Panc1 (cell line): ENCODE measurements around the gene GDF7. TPM values are rescaled to one million over a fixed set of nuclear protein-coding genes. Genes with fewer than 3 reads are reported as not detected.

Experiments
- ATAC-seq: fragments of 200-7000 bp; cut with Tn5 transposase; 2 replicates; pipeline ENCODE4 v1.9.1; 2020; ENCODE audit warnings: mild to moderate bottlenecking, moderate library complexity
- BruUV-seq: library from RNA; stranded (reverse); fragments of 400-500 nt; replicated peaks from 2 replicates; lab custom pipeline; 2021; lab: Mats Ljungman, UMichigan
- CTCF ChIA-PET: fragments of 300-600 bp; sonication (Branson Sonifier 250); formaldehyde crosslinking; loops from one replicate; lab custom pipeline; 2022; ENCODE audit warnings: antibody characterized with exemption; lab: Charles Lee
- POLR2A ChIA-PET: fragments of 300-600 bp; sonication (Branson Sonifier 250); formaldehyde crosslinking; loops from one replicate; lab custom pipeline; 2022; ENCODE audit warnings: antibody characterized with exemption; lab: Charles Lee
- DNase-seq: peaks from one replicate; pipeline ENCODE4 v3.0.0-alpha.2; 2010; ENCODE audit warnings: low read depth, low spot score
- H3K27ac ChIP-seq: 2 replicates; pipeline ENCODE4 v1.5.1; 2011; ENCODE audit warnings: mild to moderate bottlenecking, low read length, inconsistent platforms
- H3K27me3 ChIP-seq: fragments of 200-500 bp; sonication (Bioruptor generic); 2 replicates; pipeline ENCODE4 v1.6.0; 2014; ENCODE audit warnings: low read length, inconsistent platforms; ENCODE audit not compliant: control insufficient read depth, insufficient read depth
- H3K36me3 ChIP-seq: fragments of 200-500 bp; sonication (Bioruptor generic); 2 replicates; pipeline ENCODE4 v1.5.1; 2014; ENCODE audit warnings: inconsistent platforms, mild to moderate bottlenecking, low read length, moderate library complexity; ENCODE audit not compliant: control insufficient read depth, insufficient read depth
- H3K4me1 ChIP-seq: 2 replicates; pipeline ENCODE4 v1.5.1; 2011; ENCODE audit warnings: inconsistent platforms, mild to moderate bottlenecking, low read length, moderate library complexity; ENCODE audit not compliant: control insufficient read depth, insufficient read depth
- H3K4me3 ChIP-seq, 2 experiments: 2 replicates each; pipeline ENCODE4 v1.5.1; 2011 to 2012; ENCODE audit warnings: low read depth in 2 of 2, low read length in 2 of 2, mild to moderate bottlenecking in 2 of 2, inconsistent platforms in 1 of 2, moderate library complexity in 1 of 2
- H3K9me3 ChIP-seq: fragments of 200-500 bp; sonication (Bioruptor generic); 2 replicates; pipeline ENCODE4 v1.5.1; 2014; ENCODE audit warnings: low read depth, mild to moderate bottlenecking, inconsistent platforms, low read length, moderate library complexity; ENCODE audit not compliant: control insufficient read depth, insufficient read depth
- POLR2AphosphoS5 ChIP-seq: IDR thresholded peaks from 2 replicates; pipeline ENCODE4 v1.6.1; 2012; ENCODE audit warnings: mild to moderate bottlenecking, low read depth, low read length, moderate library complexity
- SIN3A ChIP-seq: IDR thresholded peaks from 2 replicates; pipeline ENCODE4 v1.6.1; 2012; ENCODE audit warnings: low read depth, mild to moderate bottlenecking, low read length, moderate library complexity, borderline replicate concordance; ENCODE audit not compliant: insufficient read depth
- TCF7L2 ChIP-seq: IDR thresholded peaks from 2 replicates; pipeline ENCODE4 v1.6.1; 2011; ENCODE audit warnings: mild to moderate bottlenecking, low read depth, low read length, inconsistent platforms
- in situ Hi-C: cut with HindIII; loops from 2 replicates; pipeline ENCODE4 v1.10.0; 2016; ENCODE audit warnings: low sequenced_read_pairs, low pct_unique_long_range_greater_than_20kb
- intact Hi-C: fragments of 100-400 bp; cut with micrococcal nuclease; formaldehyde crosslinking; loops from one replicate; pipeline ENCODE4 v1.10.0; 2022; ENCODE audit not compliant: unreplicated experiment
- total RNA-seq: library from RNA; stranded (reverse); gene quantifications from one replicate; pipeline ENCODE4 v1.2.1, GENCODE V29; 2021; ENCODE audit not compliant: unreplicated experiment
- TF ChIP-seq, protein P1 (sequence below), 2 experiments: IDR thresholded peaks; 2 replicates each; pipeline ENCODE4 v1.6.1; 2011 to 2012; ENCODE audit warnings: low read depth in 2 of 2, control low read depth in 1 of 2, low read length in 1 of 2, mild to moderate bottlenecking in 1 of 2, moderate library complexity in 1 of 2; ENCODE audit not compliant: insufficient read depth in 1 of 2
- TF ChIP-seq, protein P2 (sequence below): fragments of 450-650 bp; IDR thresholded peaks from 2 replicates; pipeline ENCODE4 v1.5.1; 2017; ENCODE audit warnings: mild to moderate bottlenecking

Gene GDF7
- total RNA-seq, 1 experiment from 2014 or later, result not detected

DNA sequence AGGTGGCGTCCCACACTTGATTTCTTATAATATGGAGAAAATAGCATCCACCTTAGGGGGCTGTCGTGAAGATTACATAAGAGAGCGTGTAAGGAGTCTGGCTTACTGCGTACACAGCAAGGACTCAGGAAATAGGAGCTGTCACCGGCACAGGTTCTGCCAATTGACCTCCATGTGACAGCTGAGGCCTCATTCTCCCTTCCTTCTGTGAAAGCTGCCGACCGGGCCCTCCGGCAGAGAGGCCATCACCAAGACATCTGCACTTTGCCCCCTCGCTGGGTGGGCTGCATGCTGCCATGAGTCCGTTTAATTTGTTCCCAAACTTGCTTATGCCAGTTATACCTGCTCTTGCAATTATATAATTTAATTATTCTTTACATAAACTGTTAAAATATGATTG is 43.7 kb upstream of the GDF7 start:
- ATAC-seq (no peak), DNase-seq (no peak)
- Histone ChIP-seq H3K27ac (no peak overlapping the region), H3K4me1 (peaks cover 2% of the 10 kb centered on the region; the same call in 1 of the 2 replicates), H3K9me3 (no peaks in the 10 kb centered on the region), H3K36me3 (no peaks in the 10 kb centered on the region; the same call in none of the 2 replicates), H3K27me3 (no peaks in the 10 kb centered on the region), H3K4me3 (no peak overlapping the region)
- TF ChIP-seq POLR2AphosphoS5 (no peak), SIN3A (no peak), TCF7L2 (no peak)
- TF ChIP-seq, protein P1, sequence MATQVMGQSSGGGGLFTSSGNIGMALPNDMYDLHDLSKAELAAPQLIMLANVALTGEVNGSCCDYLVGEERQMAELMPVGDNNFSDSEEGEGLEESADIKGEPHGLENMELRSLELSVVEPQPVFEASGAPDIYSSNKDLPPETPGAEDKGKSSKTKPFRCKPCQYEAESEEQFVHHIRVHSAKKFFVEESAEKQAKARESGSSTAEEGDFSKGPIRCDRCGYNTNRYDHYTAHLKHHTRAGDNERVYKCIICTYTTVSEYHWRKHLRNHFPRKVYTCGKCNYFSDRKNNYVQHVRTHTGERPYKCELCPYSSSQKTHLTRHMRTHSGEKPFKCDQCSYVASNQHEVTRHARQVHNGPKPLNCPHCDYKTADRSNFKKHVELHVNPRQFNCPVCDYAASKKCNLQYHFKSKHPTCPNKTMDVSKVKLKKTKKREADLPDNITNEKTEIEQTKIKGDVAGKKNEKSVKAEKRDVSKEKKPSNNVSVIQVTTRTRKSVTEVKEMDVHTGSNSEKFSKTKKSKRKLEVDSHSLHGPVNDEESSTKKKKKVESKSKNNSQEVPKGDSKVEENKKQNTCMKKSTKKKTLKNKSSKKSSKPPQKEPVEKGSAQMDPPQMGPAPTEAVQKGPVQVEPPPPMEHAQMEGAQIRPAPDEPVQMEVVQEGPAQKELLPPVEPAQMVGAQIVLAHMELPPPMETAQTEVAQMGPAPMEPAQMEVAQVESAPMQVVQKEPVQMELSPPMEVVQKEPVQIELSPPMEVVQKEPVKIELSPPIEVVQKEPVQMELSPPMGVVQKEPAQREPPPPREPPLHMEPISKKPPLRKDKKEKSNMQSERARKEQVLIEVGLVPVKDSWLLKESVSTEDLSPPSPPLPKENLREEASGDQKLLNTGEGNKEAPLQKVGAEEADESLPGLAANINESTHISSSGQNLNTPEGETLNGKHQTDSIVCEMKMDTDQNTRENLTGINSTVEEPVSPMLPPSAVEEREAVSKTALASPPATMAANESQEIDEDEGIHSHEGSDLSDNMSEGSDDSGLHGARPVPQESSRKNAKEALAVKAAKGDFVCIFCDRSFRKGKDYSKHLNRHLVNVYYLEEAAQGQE (IDR thresholded peaks at IDR 0.05; ENCODE audit: insufficient read depth in 1 of 2, low read depth in 2 of 2, low read length in 1 of 2), result no peak
- TF ChIP-seq, protein P2, sequence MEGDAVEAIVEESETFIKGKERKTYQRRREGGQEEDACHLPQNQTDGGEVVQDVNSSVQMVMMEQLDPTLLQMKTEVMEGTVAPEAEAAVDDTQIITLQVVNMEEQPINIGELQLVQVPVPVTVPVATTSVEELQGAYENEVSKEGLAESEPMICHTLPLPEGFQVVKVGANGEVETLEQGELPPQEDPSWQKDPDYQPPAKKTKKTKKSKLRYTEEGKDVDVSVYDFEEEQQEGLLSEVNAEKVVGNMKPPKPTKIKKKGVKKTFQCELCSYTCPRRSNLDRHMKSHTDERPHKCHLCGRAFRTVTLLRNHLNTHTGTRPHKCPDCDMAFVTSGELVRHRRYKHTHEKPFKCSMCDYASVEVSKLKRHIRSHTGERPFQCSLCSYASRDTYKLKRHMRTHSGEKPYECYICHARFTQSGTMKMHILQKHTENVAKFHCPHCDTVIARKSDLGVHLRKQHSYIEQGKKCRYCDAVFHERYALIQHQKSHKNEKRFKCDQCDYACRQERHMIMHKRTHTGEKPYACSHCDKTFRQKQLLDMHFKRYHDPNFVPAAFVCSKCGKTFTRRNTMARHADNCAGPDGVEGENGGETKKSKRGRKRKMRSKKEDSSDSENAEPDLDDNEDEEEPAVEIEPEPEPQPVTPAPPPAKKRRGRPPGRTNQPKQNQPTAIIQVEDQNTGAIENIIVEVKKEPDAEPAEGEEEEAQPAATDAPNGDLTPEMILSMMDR, result no peak
- intact Hi-C loops, result no loop called here
- CTCF ChIA-PET, result no interaction called here
- POLR2A ChIA-PET, result no interaction called here
- BruUV-seq, result no TSS peak
- in situ Hi-C loops, result no loop called here

DNA sequence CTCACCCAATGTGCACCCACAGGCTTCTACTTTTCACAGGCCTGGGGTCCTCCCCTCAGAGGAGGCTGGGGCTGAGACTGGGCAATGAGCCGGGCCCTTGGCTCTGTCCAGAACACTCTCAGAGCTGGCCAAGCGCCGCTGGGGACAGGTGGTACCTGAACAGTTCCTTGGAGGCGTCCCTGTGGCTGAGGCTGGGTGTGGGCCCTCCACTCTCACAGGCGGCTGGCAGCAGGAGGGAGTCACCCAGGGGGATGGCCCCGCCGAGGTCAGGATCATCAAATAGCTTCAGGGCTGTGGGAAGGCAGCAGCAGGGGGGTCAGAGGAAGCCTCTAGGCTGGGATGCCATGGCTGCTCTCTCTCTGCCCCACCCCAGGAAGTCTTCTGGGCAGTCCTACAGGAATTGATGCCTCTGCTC is 43.2 kb upstream of the GDF7 start:
- H3K4me1 ChIP-seq, result no peaks in the 10 kb centered on the region
- no peak for TF ChIP-seq TCF7L2
- BruUV-seq, result no TSS peak
- ATAC-seq (no peak), DNase-seq (no peak)
- ChIA-PET CTCF (no interaction called here), POLR2A (no interaction called here)
- in situ Hi-C loops (no loop called here), intact Hi-C loops (no loop called here)
- no peaks in the 10 kb centered on the region; the same call in none of the 2 replicates for H3K36me3 ChIP-seq
- no peak overlapping the region for H3K27ac ChIP-seq
- H3K4me3 ChIP-seq, result no peak overlapping the region
- no peaks in the 10 kb centered on the region for H3K27me3 ChIP-seq
- H3K9me3 ChIP-seq, result no peaks in the 10 kb centered on the region

- ChIA-PET CTCF (no interaction called here), POLR2A (no interaction called here)
- ATAC-seq, result no peak
- H3K4me1 ChIP-seq, result no peaks in the 10 kb centered on the region
- no peaks in the 10 kb centered on the region for H3K9me3 ChIP-seq
- no TSS peak for BruUV-seq
- H3K27me3 ChIP-seq, result no peaks in the 10 kb centered on the region
- H3K27ac ChIP-seq, result no peak overlapping the region
- in situ Hi-C loops (no loop called here), intact Hi-C loops (no loop called here)
- no peaks in the 10 kb centered on the region; the same call in none of the 2 replicates for H3K36me3 ChIP-seq
- no peak overlapping the region for H3K4me3 ChIP-seq
- TF ChIP-seq, protein P1 (IDR thresholded peaks at IDR 0.05; ENCODE audit: insufficient read depth in 1 of 2, low read depth in 2 of 2, low read length in 1 of 2), result no peak
- TF ChIP-seq TCF7L2 (no peak), SIN3A (no peak), POLR2AphosphoS5 (no peak)
- TF ChIP-seq, protein P2, result no peak
- no peak for DNase-seq
These were observed 42.6 kb upstream of the GDF7 start for GRCh38 chr2:20624156-20624883.
